SJSA1 (cell line): Measurements from ENCODE around the gene KIF18B. TPM values are rescaled to one million over a fixed set of nuclear protein-coding genes. Genes with fewer than 3 reads are reported as not detected.
"Not testable (repeated sequence)": the region's sequence is repeated elsewhere in the genome, so short reads cannot be mapped to it uniquely, and the experiment has no call there.

Experiments used
- DNase-seq, 2 experiments: peaks; one replicate each; pipeline ENCODE4 v3.0.0-alpha.2; 2015 to 2020; ENCODE audit warnings: low spot score in 2 of 2, low read depth in 1 of 2
- H3K27ac ChIP-seq: fragments of 250-450 bp; sonication (Bioruptor Pico); 2 replicates; pipeline ENCODE4 v1.5.1; 2020; ENCODE audit warnings: mild to moderate bottlenecking, moderate library complexity
- H3K27me3 ChIP-seq: fragments of 250-450 bp; sonication (Bioruptor Pico); replicated peaks from 2 replicates; pipeline ENCODE4 v1.5.1; 2020; ENCODE audit warnings: mild to moderate bottlenecking, moderate library complexity
- H3K36me3 ChIP-seq: fragments of 250-450 bp; sonication (Bioruptor Pico); 2 replicates; pipeline ENCODE4 v1.5.1; 2020; ENCODE audit warnings: mild to moderate bottlenecking
- H3K4me1 ChIP-seq: fragments of 250-450 bp; sonication (Bioruptor Pico); replicated peaks from 2 replicates; pipeline ENCODE4 v1.6.1; 2021; ENCODE audit warnings: mild to moderate bottlenecking
- H3K4me3 ChIP-seq: fragments of 250-450 bp; sonication (Bioruptor Pico); 2 replicates; pipeline ENCODE4 v1.5.1; 2020; ENCODE audit warnings: mild to moderate bottlenecking
- H3K9me3 ChIP-seq: fragments of 250-450 bp; sonication (Bioruptor Pico); replicated peaks from 2 replicates; pipeline ENCODE4 v1.5.1; 2020; ENCODE audit warnings: mild to moderate bottlenecking
- total RNA-seq: library from RNA; depleted of rRNA; stranded (reverse); fragments of >200 nt; shearing (Covaris generic); gene quantifications from 2 replicates; pipeline ENCODE4 v1.2.3, GENCODE V29; 2014

KIF18B gene
- total RNA-seq, 1 experiment from 2014 or later, result 14.0 TPM

GRCh38 chr17:44965481-44966234 lies 18.1 kb upstream of the KIF18B start:
- DNase-seq, result no peak
- no peaks in the 10 kb centered on the region for H3K36me3 ChIP-seq
- H3K4me3 ChIP-seq, result no peak overlapping the region
- H3K9me3 ChIP-seq, result peaks cover 8% of the 10 kb centered on the region
- H3K27me3 ChIP-seq, result peaks cover 30% of the 10 kb centered on the region
- no peak overlapping the region for H3K27ac ChIP-seq
- peaks cover 28% of the 10 kb centered on the region for H3K4me1 ChIP-seq

- Histone ChIP-seq H3K27me3 (peaks cover 13% of the 10 kb centered on the region), H3K27ac (no peak overlapping the region), H3K4me3 (no peak overlapping the region), H3K9me3 (no peaks in the 10 kb centered on the region; the same call in none of the 2 replicates), H3K36me3 (no peaks in the 10 kb centered on the region), H3K4me1 (peaks cover 1% of the 10 kb centered on the region)
- DNase-seq, result no peak
These were observed 14.4 kb upstream of the KIF18B start for GRCh38 chr17:44961921-44962350.

- Histone ChIP-seq H3K27me3 (peaks cover 4% of the 10 kb centered on the region), H3K27ac (no peak overlapping the region), H3K4me3 (no peak overlapping the region), H3K9me3 (no peaks in the 10 kb centered on the region; the same call in 1 of the 2 replicates), H3K4me1 (no peaks in the 10 kb centered on the region), H3K36me3 (no peaks in the 10 kb centered on the region)
- DNase-seq, result no peak
These were observed 13.1 kb upstream of the KIF18B start for GRCh38 chr17:44960691-44961090.

GRCh38 chr17:44959821-44960531 lies 12.4 kb upstream of the KIF18B start:
- no peaks in the 10 kb centered on the region for H3K4me1 ChIP-seq
- H3K27me3 ChIP-seq, result no peaks in the 10 kb centered on the region
- H3K36me3 ChIP-seq, result no peaks in the 10 kb centered on the region
- no peak for DNase-seq
- H3K4me3 ChIP-seq, result no peak overlapping the region
- no peaks in the 10 kb centered on the region; the same call in 1 of the 2 replicates for H3K9me3 ChIP-seq
- no peak overlapping the region for H3K27ac ChIP-seq

GRCh38 chr17:44956998-44957981 lies 9.7 kb upstream of the KIF18B start:
- Histone ChIP-seq H3K4me3 (no peak overlapping the region), H3K4me1 (no peaks in the 10 kb centered on the region), H3K36me3 (no peaks in the 10 kb centered on the region), H3K27me3 (no peaks in the 10 kb centered on the region), H3K27ac (no peak overlapping the region), H3K9me3 (no peaks in the 10 kb centered on the region)
- DNase-seq, result peak in 1 of 2 experiments; percentile 44

- no peak for DNase-seq
- Histone ChIP-seq H3K4me1 (no peaks in the 10 kb centered on the region), H3K27me3 (no peaks in the 10 kb centered on the region), H3K9me3 (no peaks in the 10 kb centered on the region), H3K36me3 (no peaks in the 10 kb centered on the region), H3K4me3 (no peak overlapping the region), H3K27ac (no peak overlapping the region)
These were observed 8.3 kb upstream of the KIF18B start for GRCh38 chr17:44955674-44956425.

GRCh38 chr17:44952946-44953475 lies 5.4 kb upstream of the KIF18B start:
- no peaks in the 10 kb centered on the region for H3K9me3 ChIP-seq
- H3K27ac ChIP-seq, result no peak overlapping the region
- H3K36me3 ChIP-seq, result no peaks in the 10 kb centered on the region
- H3K4me1 ChIP-seq, result peaks cover 3% of the 10 kb centered on the region
- H3K27me3 ChIP-seq, result no peaks in the 10 kb centered on the region
- H3K4me3 ChIP-seq, result no peak overlapping the region
- no peak for DNase-seq

GRCh38 chr17:44948315-44948795 lies 782 bp upstream of the KIF18B start:
- Histone ChIP-seq H3K36me3 (peaks cover 40% of the 10 kb centered on the region), H3K9me3 (no peaks in the 10 kb centered on the region), H3K4me3 (peak overlapping the region; percentile 82), H3K4me1 (peaks cover 13% of the 10 kb centered on the region), H3K27ac (peak overlapping the region; percentile 91), H3K27me3 (no peaks in the 10 kb centered on the region)
- no peak for DNase-seq

- not testable (repeated sequence) for H3K27me3 ChIP-seq, H3K27ac ChIP-seq, DNase-seq, H3K9me3 ChIP-seq
- H3K4me3 ChIP-seq, result peak overlapping the region; percentile 82
- H3K4me1 ChIP-seq, result peaks cover 25% of the 10 kb centered on the region
- peaks cover 64% of the 10 kb centered on the region for H3K36me3 ChIP-seq
These were observed 1.9 kb downstream of the KIF18B start for GRCh38 chr17:44945652-44946051.

GRCh38 chr17:44942456-44942855 lies 5.1 kb downstream of the KIF18B start:
- Histone ChIP-seq H3K36me3 (peaks cover 96% of the 10 kb centered on the region), H3K27ac (no peak overlapping the region), H3K4me3 (no peak overlapping the region), H3K9me3 (no peaks in the 10 kb centered on the region), H3K27me3 (no peaks in the 10 kb centered on the region), H3K4me1 (peaks cover 27% of the 10 kb centered on the region)
- DNase-seq, result no peak

GRCh38 chr17:44941712-44942331 lies 5.8 kb downstream of the KIF18B start:
- Histone ChIP-seq H3K27me3 (no peaks in the 10 kb centered on the region), H3K27ac (no peak overlapping the region), H3K4me3 (no peak overlapping the region), H3K4me1 (peaks cover 27% of the 10 kb centered on the region), H3K36me3 (peaks cover 97% of the 10 kb centered on the region), H3K9me3 (no peaks in the 10 kb centered on the region)
- DNase-seq, result no peak

- Histone ChIP-seq H3K27ac (peak overlapping the region; percentile 43; the same call in 1 of the 2 replicates), H3K9me3 (no peaks in the 10 kb centered on the region), H3K36me3 (peaks cover 95% of the 10 kb centered on the region), H3K27me3 (no peaks in the 10 kb centered on the region), H3K4me1 (peaks cover 20% of the 10 kb centered on the region), H3K4me3 (no peak overlapping the region)
- DNase-seq, result no peak
These were observed 6.8 kb downstream of the KIF18B start for GRCh38 chr17:44940768-44941167.
